Esophagus muscularis mucosa (tissue), 4 donors: ENCODE results near the gene GAS2L1. TPM values are rescaled to one million over a fixed set of nuclear protein-coding genes. Genes with fewer than 3 reads are reported as not detected.

Experiments used
- DNase-seq: peaks from one replicate; pipeline ENCODE4 v3.0.0-alpha.2; 2017; ENCODE audit errors: extremely low spot score
- H3K27ac ChIP-seq, 4 donors: fragments of 200-600 bp; sonication (generic); replicated peaks in 1 of 4; 1 replicate in 3 of 4; 2 replicates in 1 of 4; pipeline ENCODE4 v1.5.1; 2016 to 2019; ENCODE audit warnings: mild to moderate bottlenecking in 1 of 4
- H3K27me3 ChIP-seq, 4 donors: fragments of 200-600 bp; sonication (generic); one replicate each; pipeline versions ENCODE4 v1.5.1 to v1.6.0; 2016 to 2019
- H3K36me3 ChIP-seq, 4 donors: fragments of 200-600 bp; sonication (generic); one replicate each; pipeline ENCODE4 v1.5.1; 2016 to 2019
- H3K4me1 ChIP-seq, 4 donors: fragments of 200-600 bp; sonication (generic); one replicate each; pipeline ENCODE4 v1.5.1; 2016 to 2019
- H3K4me3 ChIP-seq, 4 donors: fragments of 200-600 bp; sonication (generic); 1 replicate in 2 of 4; 2 replicates in 2 of 4; pipeline ENCODE4 v1.5.1; 2016 to 2019; ENCODE audit warnings: mild to moderate bottlenecking in 4 of 4, moderate library complexity in 1 of 4
- H3K9me3 ChIP-seq, 4 donors: fragments of 200-600 bp; sonication (generic); 1 replicate in 3 of 4; 2 replicates in 1 of 4; pipeline ENCODE4 v1.5.1; 2016 to 2019
- CTCF ChIP-seq, 3 experiments: fragments of 200-600 bp in 2 of 3; fragments of 450-650 bp in 1 of 3; sonication (generic) in 2 of 3; IDR thresholded peaks; one replicate each; pipeline ENCODE4 v1.5.1; 2017 to 2019; ENCODE audit warnings: antibody characterized with exemption in 3 of 3, mild to moderate bottlenecking in 2 of 3, moderate library complexity in 1 of 3
- EP300 ChIP-seq: sonication (generic); formaldehyde crosslinking; IDR thresholded peaks from one replicate; pipeline ENCODE4 v1.6.1; 2017; ENCODE audit warnings: antibody characterized with exemption
- POLR2A ChIP-seq: fragments of 450-650 bp; IDR thresholded peaks from one replicate; pipeline ENCODE4 v1.6.1; 2017; ENCODE audit warnings: antibody characterized with exemption, moderate library complexity, mild to moderate bottlenecking, low read depth
- POLR2AphosphoS5 ChIP-seq, 2 donors: sonication (generic); formaldehyde crosslinking; IDR thresholded peaks; one replicate each; pipeline ENCODE4 v1.6.1; 2017; ENCODE audit warnings: antibody characterized with exemption in 2 of 2
- WGBS: methylation state at CpG from one replicate; pipeline ENCODE4 v1.1.5; 2018; 5-methylcytosine and 5-hydroxymethylcytosine counted together
- intact Hi-C: fragments of 100-400 bp; cut with DNase I; formaldehyde crosslinking; loops from one replicate; pipeline ENCODE4 v1.15.1; 2023
- total RNA-seq, 4 donors: library from RNA; depleted of rRNA; stranded (reverse); fragments of >200 nt; gene quantifications; one replicate each; pipeline versions ENCODE4 v1.1.0 to v1.2.1, GENCODE V29; 2016

GAS2L1 gene
- total RNA-seq, 4 donors from 2014 or later = 25.8 to 63.9 (median 38.8) TPM

- no peak overlapping the region for H3K4me3 ChIP-seq
- no peak for DNase-seq
- no peak overlapping the region for H3K27ac ChIP-seq
- H3K4me1 ChIP-seq = peaks cover 4 to 22% (median 10%) of the 10 kb centered on the region in 4 donors
- no peaks in the 10 kb centered on the region for H3K27me3 ChIP-seq
- H3K36me3 ChIP-seq = peaks cover 29 to 92% (median 90%) of the 10 kb centered on the region in 4 donors
- intact Hi-C loops = no loop called here
- TF ChIP-seq EP300 = no peak
- TF ChIP-seq POLR2A = no peak
- no peak for TF ChIP-seq CTCF (IDR thresholded peaks at IDR 0.05)
- TF ChIP-seq POLR2AphosphoS5 (IDR thresholded peaks at IDR 0.05) = no peak
- WGBS = 84% methylated on average over 9 of the region's 19 CpGs
- H3K9me3 ChIP-seq = no peaks in the 10 kb centered on the region
These were observed 23.8 kb downstream of the GAS2L1 start for GRCh38 chr22:29330291-29330690.

DNA sequence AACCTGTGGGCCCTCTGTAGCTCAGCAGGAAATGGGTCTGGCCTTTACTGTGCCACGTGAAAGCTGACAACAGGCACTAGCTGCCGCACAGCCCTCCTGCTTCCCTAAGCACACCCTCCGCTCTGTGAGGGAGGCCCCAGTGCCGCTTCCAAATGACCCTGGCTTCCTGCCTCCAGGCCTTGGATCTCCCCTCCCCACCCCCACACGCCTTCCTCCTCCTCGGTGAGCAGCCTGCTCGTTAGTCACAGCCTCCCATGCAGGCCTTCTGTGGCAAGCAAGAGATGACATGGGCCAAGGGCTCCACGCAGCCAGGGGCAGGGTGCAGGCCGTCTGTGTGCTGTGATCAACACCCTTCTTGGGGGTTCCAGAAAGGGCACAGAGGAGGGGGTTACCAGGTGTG lies 24.3 kb downstream of the GAS2L1 start:
- TF ChIP-seq POLR2A (no peak), CTCF (IDR thresholded peaks at IDR 0.05) (no peak), EP300 (no peak), POLR2AphosphoS5 (IDR thresholded peaks at IDR 0.05) (no peak)
- H3K9me3 ChIP-seq = no peaks in the 10 kb centered on the region
- WGBS = 65% methylated on average over 4 of the region's 9 CpGs
- no peak overlapping the region for H3K4me3 ChIP-seq
- peaks cover 4 to 22% (median 10%) of the 10 kb centered on the region in 4 donors for H3K4me1 ChIP-seq
- peaks cover 29 to 96% (median 94%) of the 10 kb centered on the region in 4 donors for H3K36me3 ChIP-seq
- no peak overlapping the region for H3K27ac ChIP-seq
- DNase-seq = no peak
- intact Hi-C loops = no loop called here
- no peaks in the 10 kb centered on the region for H3K27me3 ChIP-seq

- no peak overlapping the region for H3K27ac ChIP-seq
- no peaks in the 10 kb centered on the region for H3K9me3 ChIP-seq
- H3K27me3 ChIP-seq = no peaks in the 10 kb centered on the region
- intact Hi-C loops = no loop called here
- TF ChIP-seq POLR2A (no peak), POLR2AphosphoS5 (IDR thresholded peaks at IDR 0.05) (no peak)
- DNase-seq = no peak
- no peak overlapping the region for H3K4me3 ChIP-seq
- peaks cover 34 to 100% (median 97%) of the 10 kb centered on the region in 4 donors for H3K36me3 ChIP-seq
- WGBS = 96% methylated on average over 4 of the region's 8 CpGs
- peaks cover 4 to 17% (median 10%) of the 10 kb centered on the region in 4 donors for H3K4me1 ChIP-seq
These were observed 24.8 kb downstream of the GAS2L1 start for GRCh38 chr22:29331213-29331612.

DNA sequence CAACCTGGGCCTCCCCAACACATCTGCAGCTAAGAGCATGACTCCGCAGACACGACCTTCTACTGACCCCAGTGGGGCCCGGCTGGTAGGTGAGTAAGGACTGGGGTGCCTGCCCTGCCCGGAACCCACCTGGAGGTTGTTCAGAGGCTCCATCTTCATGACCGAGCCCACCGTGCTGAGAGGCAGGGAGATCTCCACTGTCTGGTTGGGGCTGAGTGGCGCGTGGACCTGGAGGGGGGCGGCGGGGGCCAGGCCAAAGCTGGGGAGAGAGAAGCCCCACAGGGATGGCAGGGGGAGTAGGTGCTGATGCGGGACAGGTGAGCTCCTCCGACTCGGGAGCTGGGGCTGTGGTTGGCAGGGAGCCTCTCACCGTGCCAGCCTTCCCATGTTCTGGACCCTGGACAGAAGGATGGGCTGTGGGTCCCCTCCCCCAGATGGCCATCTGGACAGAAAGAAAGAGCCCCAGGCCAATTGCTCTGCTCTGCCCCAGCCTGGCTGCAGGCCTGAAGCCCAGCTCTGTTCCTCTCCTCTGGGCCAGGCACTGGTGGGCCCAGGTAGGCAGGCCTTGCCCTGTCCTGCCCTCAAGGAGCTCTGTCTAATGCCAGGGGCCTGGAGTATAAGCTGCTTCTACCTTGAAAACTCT lies 25.3 kb downstream of the GAS2L1 start:
- no peak overlapping the region for H3K27ac ChIP-seq
- peaks cover 40 to 100% (median 98%) of the 10 kb centered on the region in 4 donors for H3K36me3 ChIP-seq
- H3K27me3 ChIP-seq = no peaks in the 10 kb centered on the region
- no peak overlapping the region for H3K4me3 ChIP-seq
- H3K9me3 ChIP-seq = no peaks in the 10 kb centered on the region
- H3K4me1 ChIP-seq = peaks cover 4 to 13% (median 10%) of the 10 kb centered on the region in 4 donors
- DNase-seq = no peak
- TF ChIP-seq CTCF (IDR thresholded peaks at IDR 0.05) (no peak), POLR2A (no peak), POLR2AphosphoS5 (IDR thresholded peaks at IDR 0.05) (no peak)
- WGBS = 76% methylated on average over 10 of the region's 14 CpGs
- intact Hi-C loops = no loop called here

GRCh38 chr22:29332886-29333496 lies 26.5 kb downstream of the GAS2L1 start:
- Histone ChIP-seq H3K36me3 (peaks cover 46 to 100% (median 97%) of the 10 kb centered on the region in 4 donors), H3K9me3 (no peaks in the 10 kb centered on the region), H3K27me3 (no peaks in the 10 kb centered on the region), H3K4me3 (no peak overlapping the region), H3K27ac (no peak overlapping the region), H3K4me1 (peaks cover 4 to 13% (median 10%) of the 10 kb centered on the region in 4 donors)
- intact Hi-C loops = no loop called here
- 100% methylated on average over 2 of the region's 8 CpGs for WGBS
- TF ChIP-seq EP300 = no peak
- TF ChIP-seq POLR2AphosphoS5 (IDR thresholded peaks at IDR 0.05) = no peak
- TF ChIP-seq CTCF (IDR thresholded peaks at IDR 0.05) = no peak
- no peak for TF ChIP-seq POLR2A
- DNase-seq = no peak
